ENCODE results near the gene SCAPER.

DNA sequence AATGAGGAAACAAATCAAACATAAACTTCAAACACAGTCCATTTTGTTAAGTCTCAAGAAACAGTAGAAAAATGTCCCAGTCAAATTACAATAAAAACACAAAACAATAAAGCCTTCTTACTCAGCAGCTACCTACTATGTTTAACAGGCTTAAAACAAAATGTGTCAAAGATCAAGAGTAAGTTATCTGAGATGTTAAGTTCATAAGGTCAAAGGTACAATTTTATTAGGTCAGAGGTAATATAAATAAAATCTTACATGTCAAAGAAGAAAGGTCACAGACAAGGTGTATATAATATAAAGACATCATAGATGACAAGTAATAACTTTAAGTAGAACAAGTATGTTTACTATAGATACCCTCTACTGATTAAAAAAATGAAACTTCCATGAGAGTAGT, 208.3 kb downstream of the SCAPER start:
- TF ChIP-seq, protein P1, sequence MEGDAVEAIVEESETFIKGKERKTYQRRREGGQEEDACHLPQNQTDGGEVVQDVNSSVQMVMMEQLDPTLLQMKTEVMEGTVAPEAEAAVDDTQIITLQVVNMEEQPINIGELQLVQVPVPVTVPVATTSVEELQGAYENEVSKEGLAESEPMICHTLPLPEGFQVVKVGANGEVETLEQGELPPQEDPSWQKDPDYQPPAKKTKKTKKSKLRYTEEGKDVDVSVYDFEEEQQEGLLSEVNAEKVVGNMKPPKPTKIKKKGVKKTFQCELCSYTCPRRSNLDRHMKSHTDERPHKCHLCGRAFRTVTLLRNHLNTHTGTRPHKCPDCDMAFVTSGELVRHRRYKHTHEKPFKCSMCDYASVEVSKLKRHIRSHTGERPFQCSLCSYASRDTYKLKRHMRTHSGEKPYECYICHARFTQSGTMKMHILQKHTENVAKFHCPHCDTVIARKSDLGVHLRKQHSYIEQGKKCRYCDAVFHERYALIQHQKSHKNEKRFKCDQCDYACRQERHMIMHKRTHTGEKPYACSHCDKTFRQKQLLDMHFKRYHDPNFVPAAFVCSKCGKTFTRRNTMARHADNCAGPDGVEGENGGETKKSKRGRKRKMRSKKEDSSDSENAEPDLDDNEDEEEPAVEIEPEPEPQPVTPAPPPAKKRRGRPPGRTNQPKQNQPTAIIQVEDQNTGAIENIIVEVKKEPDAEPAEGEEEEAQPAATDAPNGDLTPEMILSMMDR (IDR thresholded peaks at IDR 0.05), result no peak
- TF ChIP-seq NFE2L2 (conservative IDR thresholded peaks at IDR 0.05; ENCODE audit: low read length) (no peak), NR3C1 (IDR thresholded peaks at IDR 0.05) (no peak), SREBF2 (IDR thresholded peaks at IDR 0.05) (no peak), POLR2A (IDR thresholded peaks at IDR 0.05; ENCODE audit: low read length) (no peak)

All from A549 (cell line).